ENCODE data around the gene CDH24. TPM values are rescaled to one million over a fixed set of nuclear protein-coding genes. Genes with fewer than 3 reads are reported as not detected.

Gene CDH24
- total and polyA plus RNA-seq, 2 of the 13 experiments (the other 11 are each of a cell fraction or from before 2014, with no cell fraction given) = 0.69 to 0.99 TPM

DNA sequence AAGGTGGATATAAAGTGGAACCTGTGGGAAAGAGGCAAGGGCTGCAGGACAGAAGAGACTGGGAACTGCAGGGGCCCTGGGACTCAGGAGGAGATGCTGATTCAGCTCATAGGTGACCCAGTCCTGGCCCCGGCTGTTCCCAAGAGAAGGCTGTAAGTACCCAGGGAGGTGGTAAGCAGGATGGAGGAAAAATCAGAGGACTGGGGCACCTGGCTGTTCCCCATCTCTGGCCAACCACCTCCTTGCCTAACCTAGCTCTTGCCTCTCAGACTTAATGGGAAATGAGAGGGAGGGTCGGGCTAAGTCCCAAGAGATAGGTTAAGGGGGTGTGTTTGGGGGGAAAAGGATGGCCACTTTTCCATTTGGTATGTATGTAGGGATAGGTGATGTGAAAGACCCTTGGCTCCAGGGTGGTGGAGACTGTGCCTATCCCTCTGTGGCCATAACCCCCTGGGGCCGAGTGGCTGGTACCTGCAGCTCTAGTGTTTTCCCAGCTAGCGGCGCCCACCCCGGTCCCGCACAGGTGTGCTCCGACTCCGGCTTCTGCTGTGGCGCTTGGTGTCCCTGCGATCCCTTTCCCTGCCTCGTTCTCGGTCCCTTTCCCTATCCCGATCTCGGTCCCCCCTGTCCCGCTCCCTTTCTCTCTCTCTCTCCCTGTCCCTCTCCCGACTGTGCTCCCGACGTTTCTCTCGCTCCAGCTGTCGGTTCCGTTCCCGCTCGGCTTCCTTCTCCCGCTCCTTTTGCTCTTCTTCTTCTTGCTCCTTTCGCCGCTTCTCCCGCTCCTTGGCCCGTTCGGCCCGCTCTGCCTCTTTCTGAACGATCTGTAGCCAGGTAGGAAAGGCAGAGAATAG is 1.6 kb upstream of the CDH24 start (continued):
- TF ChIP-seq, protein P1, sequence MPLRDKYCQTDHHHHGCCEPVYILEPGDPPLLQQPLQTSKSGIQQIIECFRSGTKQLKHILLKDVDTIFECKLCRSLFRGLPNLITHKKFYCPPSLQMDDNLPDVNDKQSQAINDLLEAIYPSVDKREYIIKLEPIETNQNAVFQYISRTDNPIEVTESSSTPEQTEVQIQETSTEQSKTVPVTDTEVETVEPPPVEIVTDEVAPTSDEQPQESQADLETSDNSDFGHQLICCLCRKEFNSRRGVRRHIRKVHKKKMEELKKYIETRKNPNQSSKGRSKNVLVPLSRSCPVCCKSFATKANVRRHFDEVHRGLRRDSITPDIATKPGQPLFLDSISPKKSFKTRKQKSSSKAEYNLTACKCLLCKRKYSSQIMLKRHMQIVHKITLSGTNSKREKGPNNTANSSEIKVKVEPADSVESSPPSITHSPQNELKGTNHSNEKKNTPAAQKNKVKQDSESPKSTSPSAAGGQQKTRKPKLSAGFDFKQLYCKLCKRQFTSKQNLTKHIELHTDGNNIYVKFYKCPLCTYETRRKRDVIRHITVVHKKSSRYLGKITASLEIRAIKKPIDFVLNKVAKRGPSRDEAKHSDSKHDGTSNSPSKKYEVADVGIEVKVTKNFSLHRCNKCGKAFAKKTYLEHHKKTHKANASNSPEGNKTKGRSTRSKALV (CRISPR knock-in tag; IDR thresholded peaks at IDR 0.05) = no peak
- TF ChIP-seq ZBTB42 (CRISPR knock-in tag; IDR thresholded peaks at IDR 0.05) (no peak), ZNF75D (CRISPR knock-in tag; IDR thresholded peaks at IDR 0.05; ENCODE audit: borderline replicate concordance) (0 out of 2 replicates have a peak, but pooled peaks have one; percentile 19), EEA1 (CRISPR knock-in tag; IDR thresholded peaks at IDR 0.05; ENCODE audit: borderline replicate concordance) (no peak), ZNF792 (CRISPR knock-in tag; IDR thresholded peaks at IDR 0.05) (no peak), ZFP37 (CRISPR knock-in tag; IDR thresholded peaks at IDR 0.05; ENCODE audit: borderline replicate concordance) (no peak), FOXK2 (IDR thresholded peaks at IDR 0.05) (no peak), MBD4 (IDR thresholded peaks at IDR 0.05; ENCODE audit: borderline replicate concordance, low read length) (no peak), RAD21 (CRISPR knock-in tag; IDR thresholded peaks at IDR 0.05) (no peak), PPARG (CRISPR knock-in tag; conservative IDR thresholded peaks at IDR 0.05) (no peak), GZF1 (CRISPR knock-in tag; IDR thresholded peaks at IDR 0.05) (no peak), HOXD1 (CRISPR knock-in tag; IDR thresholded peaks at IDR 0.05) (0 out of 2 replicates have a peak, but pooled peaks have one; percentile 11), DNMT1 (CRISPR knock-in tag; IDR thresholded peaks at IDR 0.05) (no peak), POLR2AphosphoS5 (IDR thresholded peaks at IDR 0.05; ENCODE audit: low read depth, low read length) (peak; percentile 20; the same call in 1 of the 2 replicates)
- TF ChIP-seq, protein P2, sequence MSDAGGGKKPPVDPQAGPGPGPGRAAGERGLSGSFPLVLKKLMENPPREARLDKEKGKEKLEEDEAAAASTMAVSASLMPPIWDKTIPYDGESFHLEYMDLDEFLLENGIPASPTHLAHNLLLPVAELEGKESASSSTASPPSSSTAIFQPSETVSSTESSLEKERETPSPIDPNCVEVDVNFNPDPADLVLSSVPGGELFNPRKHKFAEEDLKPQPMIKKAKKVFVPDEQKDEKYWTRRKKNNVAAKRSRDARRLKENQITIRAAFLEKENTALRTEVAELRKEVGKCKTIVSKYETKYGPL (CRISPR knock-in tag; IDR thresholded peaks at IDR 0.05) = no peak
- TF ChIP-seq, protein P3, sequence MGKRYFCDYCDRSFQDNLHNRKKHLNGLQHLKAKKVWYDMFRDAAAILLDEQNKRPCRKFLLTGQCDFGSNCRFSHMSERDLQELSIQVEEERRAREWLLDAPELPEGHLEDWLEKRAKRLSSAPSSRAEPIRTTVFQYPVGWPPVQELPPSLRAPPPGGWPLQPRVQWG (CRISPR knock-in tag; IDR thresholded peaks at IDR 0.05; ENCODE audit: borderline replicate concordance, low read depth) = 0 out of 2 replicates have a peak, but pooled peaks have one; percentile 48
- TF ChIP-seq, protein P4, sequence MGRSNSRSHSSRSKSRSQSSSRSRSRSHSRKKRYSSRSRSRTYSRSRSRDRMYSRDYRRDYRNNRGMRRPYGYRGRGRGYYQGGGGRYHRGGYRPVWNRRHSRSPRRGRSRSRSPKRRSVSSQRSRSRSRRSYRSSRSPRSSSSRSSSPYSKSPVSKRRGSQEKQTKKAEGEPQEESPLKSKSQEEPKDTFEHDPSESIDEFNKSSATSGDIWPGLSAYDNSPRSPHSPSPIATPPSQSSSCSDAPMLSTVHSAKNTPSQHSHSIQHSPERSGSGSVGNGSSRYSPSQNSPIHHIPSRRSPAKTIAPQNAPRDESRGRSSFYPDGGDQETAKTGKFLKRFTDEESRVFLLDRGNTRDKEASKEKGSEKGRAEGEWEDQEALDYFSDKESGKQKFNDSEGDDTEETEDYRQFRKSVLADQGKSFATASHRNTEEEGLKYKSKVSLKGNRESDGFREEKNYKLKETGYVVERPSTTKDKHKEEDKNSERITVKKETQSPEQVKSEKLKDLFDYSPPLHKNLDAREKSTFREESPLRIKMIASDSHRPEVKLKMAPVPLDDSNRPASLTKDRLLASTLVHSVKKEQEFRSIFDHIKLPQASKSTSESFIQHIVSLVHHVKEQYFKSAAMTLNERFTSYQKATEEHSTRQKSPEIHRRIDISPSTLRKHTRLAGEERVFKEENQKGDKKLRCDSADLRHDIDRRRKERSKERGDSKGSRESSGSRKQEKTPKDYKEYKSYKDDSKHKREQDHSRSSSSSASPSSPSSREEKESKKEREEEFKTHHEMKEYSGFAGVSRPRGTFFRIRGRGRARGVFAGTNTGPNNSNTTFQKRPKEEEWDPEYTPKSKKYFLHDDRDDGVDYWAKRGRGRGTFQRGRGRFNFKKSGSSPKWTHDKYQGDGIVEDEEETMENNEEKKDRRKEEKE (IDR thresholded peaks at IDR 0.05) = no peak
- TF ChIP-seq, protein P5, sequence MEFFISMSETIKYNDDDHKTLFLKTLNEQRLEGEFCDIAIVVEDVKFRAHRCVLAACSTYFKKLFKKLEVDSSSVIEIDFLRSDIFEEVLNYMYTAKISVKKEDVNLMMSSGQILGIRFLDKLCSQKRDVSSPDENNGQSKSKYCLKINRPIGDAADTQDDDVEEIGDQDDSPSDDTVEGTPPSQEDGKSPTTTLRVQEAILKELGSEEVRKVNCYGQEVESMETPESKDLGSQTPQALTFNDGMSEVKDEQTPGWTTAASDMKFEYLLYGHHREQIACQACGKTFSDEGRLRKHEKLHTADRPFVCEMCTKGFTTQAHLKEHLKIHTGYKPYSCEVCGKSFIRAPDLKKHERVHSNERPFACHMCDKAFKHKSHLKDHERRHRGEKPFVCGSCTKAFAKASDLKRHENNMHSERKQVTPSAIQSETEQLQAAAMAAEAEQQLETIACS (CRISPR knock-in tag; IDR thresholded peaks at IDR 0.05) = no peak
- TF ChIP-seq, protein P6, sequence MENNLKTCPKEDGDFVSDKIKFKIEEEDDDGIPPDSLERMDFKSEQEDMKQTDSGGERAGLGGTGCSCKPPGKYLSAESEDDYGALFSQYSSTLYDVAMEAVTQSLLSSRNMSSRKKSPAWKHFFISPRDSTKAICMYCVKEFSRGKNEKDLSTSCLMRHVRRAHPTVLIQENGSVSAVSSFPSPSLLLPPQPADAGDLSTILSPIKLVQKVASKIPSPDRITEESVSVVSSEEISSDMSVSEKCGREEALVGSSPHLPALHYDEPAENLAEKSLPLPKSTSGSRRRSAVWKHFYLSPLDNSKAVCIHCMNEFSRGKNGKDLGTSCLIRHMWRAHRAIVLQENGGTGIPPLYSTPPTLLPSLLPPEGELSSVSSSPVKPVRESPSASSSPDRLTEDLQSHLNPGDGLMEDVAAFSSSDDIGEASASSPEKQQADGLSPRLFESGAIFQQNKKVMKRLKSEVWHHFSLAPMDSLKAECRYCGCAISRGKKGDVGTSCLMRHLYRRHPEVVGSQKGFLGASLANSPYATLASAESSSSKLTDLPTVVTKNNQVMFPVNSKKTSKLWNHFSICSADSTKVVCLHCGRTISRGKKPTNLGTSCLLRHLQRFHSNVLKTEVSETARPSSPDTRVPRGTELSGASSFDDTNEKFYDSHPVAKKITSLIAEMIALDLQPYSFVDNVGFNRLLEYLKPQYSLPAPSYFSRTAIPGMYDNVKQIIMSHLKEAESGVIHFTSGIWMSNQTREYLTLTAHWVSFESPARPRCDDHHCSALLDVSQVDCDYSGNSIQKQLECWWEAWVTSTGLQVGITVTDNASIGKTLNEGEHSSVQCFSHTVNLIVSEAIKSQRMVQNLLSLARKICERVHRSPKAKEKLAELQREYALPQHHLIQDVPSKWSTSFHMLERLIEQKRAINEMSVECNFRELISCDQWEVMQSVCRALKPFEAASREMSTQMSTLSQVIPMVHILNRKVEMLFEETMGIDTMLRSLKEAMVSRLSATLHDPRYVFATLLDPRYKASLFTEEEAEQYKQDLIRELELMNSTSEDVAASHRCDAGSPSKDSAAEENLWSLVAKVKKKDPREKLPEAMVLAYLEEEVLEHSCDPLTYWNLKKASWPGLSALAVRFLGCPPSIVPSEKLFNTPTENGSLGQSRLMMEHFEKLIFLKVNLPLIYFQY (CRISPR knock-in tag; IDR thresholded peaks at IDR 0.05; ENCODE audit: borderline replicate concordance) = no peak
